DOHH2 (cell line): ENCODE data around the gene PEMT.

Experiments
- H3F3A ChIP-seq: fragments of 200-600 bp; sonication (generic), shearing (Covaris generic); 2 replicates; pipeline ENCODE4 v1.6.0; 2016; ENCODE audit warnings: antibody characterized with exemption, mild to moderate bottlenecking; ENCODE audit not compliant: control insufficient read depth, insufficient read depth
- H3K27ac ChIP-seq: fragments of 200-600 bp; sonication (generic); 2 replicates; pipeline ENCODE4 v1.5.1; 2014; ENCODE audit warnings: low read depth, mild to moderate bottlenecking, low read length, moderate library complexity
- H3K27me3 ChIP-seq: fragments of 200-600 bp; sonication (generic); 2 replicates; pipeline ENCODE4 v1.6.1; 2014; ENCODE audit warnings: mild to moderate bottlenecking, low read length, mixed read lengths; ENCODE audit not compliant: control insufficient read depth
- H3K36me3 ChIP-seq: fragments of 200-600 bp; sonication (generic); 2 replicates; pipeline ENCODE4 v1.6.1; 2014; ENCODE audit warnings: mild to moderate bottlenecking, low read length, moderate library complexity, mixed read lengths; ENCODE audit not compliant: control insufficient read depth
- H3K4me1 ChIP-seq: fragments of 200-600 bp; sonication (generic); 2 replicates; pipeline ENCODE4 v1.6.1; 2014; ENCODE audit warnings: mild to moderate bottlenecking, low read length, mixed read lengths; ENCODE audit not compliant: control insufficient read depth
- H3K4me2 ChIP-seq: fragments of 200-600 bp; sonication (generic); 2 replicates; pipeline ENCODE4 v1.6.0; 2014; ENCODE audit warnings: mild to moderate bottlenecking, low read length, moderate library complexity
- H3K4me3 ChIP-seq: fragments of 200-600 bp; sonication (generic); 2 replicates; pipeline ENCODE4 v1.5.1; 2014; ENCODE audit warnings: mild to moderate bottlenecking, low read length, mixed read lengths
- H3K79me2 ChIP-seq: fragments of 200-600 bp; sonication (generic); 2 replicates; pipeline ENCODE4 v1.6.1; 2014; ENCODE audit warnings: mild to moderate bottlenecking, low read length, mixed read lengths; ENCODE audit not compliant: control insufficient read depth
- H3K9me2 ChIP-seq: fragments of 200-600 bp; sonication (generic); replicated peaks from 2 replicates; pipeline ENCODE4 v1.6.1; 2014; ENCODE audit warnings: mild to moderate bottlenecking, low read length, mixed read lengths; ENCODE audit not compliant: control insufficient read depth
- H3K9me3 ChIP-seq: fragments of 200-600 bp; sonication (generic); 2 replicates; pipeline ENCODE4 v1.6.1; 2014; ENCODE audit warnings: antibody characterized with exemption, low read length, mixed read lengths; ENCODE audit not compliant: control insufficient read depth, insufficient read depth
- H4K20me1 ChIP-seq: fragments of 200-600 bp; sonication (generic); 2 replicates; pipeline ENCODE4 v1.6.0; 2014; ENCODE audit warnings: low read depth, mild to moderate bottlenecking, antibody characterized with exemption, low read length, moderate library complexity; ENCODE audit not compliant: control insufficient read depth, insufficient read depth
- CTCF ChIP-seq: fragments of 200-600 bp; sonication (generic); IDR thresholded peaks from one replicate; pipeline ENCODE4 v1.5.1; 2014; ENCODE audit warnings: antibody characterized with exemption, mild to moderate bottlenecking, low read depth, low read length; ENCODE audit not compliant: poor library complexity, severe bottlenecking
- EZH2phosphoT487 ChIP-seq: fragments of 200-600 bp; sonication (generic); IDR thresholded peaks from 2 replicates; pipeline ENCODE4 v1.6.1; 2017; ENCODE audit warnings: borderline replicate concordance, mild to moderate bottlenecking, antibody characterized with exemption, low read length, moderate library complexity, mixed read lengths

Gene PEMT

GRCh38 chr17:17519886-17520285 lies 71.6 kb downstream of the PEMT start:
- H3K36me3 ChIP-seq, result no peaks in the 10 kb centered on the region
- no peak for TF ChIP-seq CTCF
- TF ChIP-seq EZH2phosphoT487, result no peak
- H3K27me3 ChIP-seq, result no peaks in the 10 kb centered on the region
- no peaks in the 10 kb centered on the region for H3K4me1 ChIP-seq
- no peak overlapping the region for H3K4me2 ChIP-seq
- no peak overlapping the region for H3K27ac ChIP-seq
- H3K4me3 ChIP-seq, result no peak overlapping the region
- H3K79me2 ChIP-seq, result no peaks in the 10 kb centered on the region
- no peaks in the 10 kb centered on the region for H4K20me1 ChIP-seq
- H3K9me2 ChIP-seq, result no peaks in the 10 kb centered on the region
- H3K9me3 ChIP-seq, result no peaks in the 10 kb centered on the region
- H3F3A ChIP-seq, result no peaks in the 10 kb centered on the region

GRCh38 chr17:17518951-17519350 lies 72.6 kb downstream of the PEMT start:
- H3K4me2 ChIP-seq, result no peak overlapping the region
- H3K9me2 ChIP-seq, result no peaks in the 10 kb centered on the region
- H4K20me1 ChIP-seq, result no peaks in the 10 kb centered on the region

GRCh38 chr17:17518014-17518413 lies 73.5 kb downstream of the PEMT start:
- no peak overlapping the region for H3K4me3 ChIP-seq
- no peak overlapping the region for H3K27ac ChIP-seq
- H3K79me2 ChIP-seq, result no peaks in the 10 kb centered on the region
- H3K9me3 ChIP-seq, result no peaks in the 10 kb centered on the region
- no peaks in the 10 kb centered on the region for H3K27me3 ChIP-seq
- H3F3A ChIP-seq, result no peaks in the 10 kb centered on the region
- H3K9me2 ChIP-seq, result no peaks in the 10 kb centered on the region
- no peak overlapping the region for H3K4me2 ChIP-seq
- H3K4me1 ChIP-seq, result no peaks in the 10 kb centered on the region
- no peak for TF ChIP-seq CTCF
- TF ChIP-seq EZH2phosphoT487, result no peak
- no peaks in the 10 kb centered on the region for H3K36me3 ChIP-seq
- no peaks in the 10 kb centered on the region for H4K20me1 ChIP-seq

More at GRCh38 chr17:17518951-17519350, 72.6 kb downstream of the PEMT start:
- H3K36me3 ChIP-seq, result no peaks in the 10 kb centered on the region
- no peaks in the 10 kb centered on the region for H3K9me3 ChIP-seq
- TF ChIP-seq CTCF (no peak), EZH2phosphoT487 (no peak)
- no peak overlapping the region for H3K27ac ChIP-seq
- H3K27me3 ChIP-seq, result no peaks in the 10 kb centered on the region
- H3K4me1 ChIP-seq, result no peaks in the 10 kb centered on the region
- H3K4me3 ChIP-seq, result no peak overlapping the region
- no peaks in the 10 kb centered on the region for H3K79me2 ChIP-seq
- H3F3A ChIP-seq, result no peaks in the 10 kb centered on the region
